SK-N-SH (cell line): ENCODE results near the gene SORBS1.

Experiments
- CTCF ChIP-seq: fragments of 200-600 bp; sonication (generic); IDR thresholded peaks from 2 replicates; pipeline ENCODE4 v1.6.1; 2017; ENCODE audit warnings: antibody characterized with exemption, mild to moderate bottlenecking, moderate library complexity
- EP300 ChIP-seq, 2 experiments: IDR thresholded peaks; 2 replicates each; pipeline versions ENCODE4 v1.4.0 to v1.6.1; 2012; ENCODE audit warnings: borderline replicate concordance in 1 of 2, low read depth in 1 of 2, low read length in 1 of 2
- EZH2phosphoT487 ChIP-seq: fragments of 200-600 bp; sonication (generic); IDR thresholded peaks from 2 replicates; pipeline ENCODE4 v1.6.1; 2017; ENCODE audit warnings: low read depth, mixed run types, mild to moderate bottlenecking, antibody characterized with exemption, moderate library complexity, borderline replicate concordance
- GATA2 ChIP-seq: sonication (generic); formaldehyde crosslinking; IDR thresholded peaks from 2 replicates; pipeline ENCODE4 v1.5.0; 2020; ENCODE audit warnings: mild to moderate bottlenecking, missing genetic modification reagents
- TF ChIP-seq, protein P1 (sequence below): IDR thresholded peaks from 2 replicates; pipeline ENCODE4 v1.6.1; 2012; ENCODE audit warnings: mild to moderate bottlenecking, low read depth, low read length, moderate library complexity

- TF ChIP-seq EP300 (IDR thresholded peaks at IDR 0.05; ENCODE audit: borderline replicate concordance in 1 of 2, low read depth in 1 of 2, low read length in 1 of 2) (no peak), CTCF (no peak), GATA2 (no peak), EZH2phosphoT487 (no peak)
- TF ChIP-seq, protein P1, sequence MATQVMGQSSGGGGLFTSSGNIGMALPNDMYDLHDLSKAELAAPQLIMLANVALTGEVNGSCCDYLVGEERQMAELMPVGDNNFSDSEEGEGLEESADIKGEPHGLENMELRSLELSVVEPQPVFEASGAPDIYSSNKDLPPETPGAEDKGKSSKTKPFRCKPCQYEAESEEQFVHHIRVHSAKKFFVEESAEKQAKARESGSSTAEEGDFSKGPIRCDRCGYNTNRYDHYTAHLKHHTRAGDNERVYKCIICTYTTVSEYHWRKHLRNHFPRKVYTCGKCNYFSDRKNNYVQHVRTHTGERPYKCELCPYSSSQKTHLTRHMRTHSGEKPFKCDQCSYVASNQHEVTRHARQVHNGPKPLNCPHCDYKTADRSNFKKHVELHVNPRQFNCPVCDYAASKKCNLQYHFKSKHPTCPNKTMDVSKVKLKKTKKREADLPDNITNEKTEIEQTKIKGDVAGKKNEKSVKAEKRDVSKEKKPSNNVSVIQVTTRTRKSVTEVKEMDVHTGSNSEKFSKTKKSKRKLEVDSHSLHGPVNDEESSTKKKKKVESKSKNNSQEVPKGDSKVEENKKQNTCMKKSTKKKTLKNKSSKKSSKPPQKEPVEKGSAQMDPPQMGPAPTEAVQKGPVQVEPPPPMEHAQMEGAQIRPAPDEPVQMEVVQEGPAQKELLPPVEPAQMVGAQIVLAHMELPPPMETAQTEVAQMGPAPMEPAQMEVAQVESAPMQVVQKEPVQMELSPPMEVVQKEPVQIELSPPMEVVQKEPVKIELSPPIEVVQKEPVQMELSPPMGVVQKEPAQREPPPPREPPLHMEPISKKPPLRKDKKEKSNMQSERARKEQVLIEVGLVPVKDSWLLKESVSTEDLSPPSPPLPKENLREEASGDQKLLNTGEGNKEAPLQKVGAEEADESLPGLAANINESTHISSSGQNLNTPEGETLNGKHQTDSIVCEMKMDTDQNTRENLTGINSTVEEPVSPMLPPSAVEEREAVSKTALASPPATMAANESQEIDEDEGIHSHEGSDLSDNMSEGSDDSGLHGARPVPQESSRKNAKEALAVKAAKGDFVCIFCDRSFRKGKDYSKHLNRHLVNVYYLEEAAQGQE = no peak
Measured at GRCh38 chr10:95426482-95426881, 134.7 kb downstream of the SORBS1 start.
